ENCODE data around the gene LTBP1.

DNA sequence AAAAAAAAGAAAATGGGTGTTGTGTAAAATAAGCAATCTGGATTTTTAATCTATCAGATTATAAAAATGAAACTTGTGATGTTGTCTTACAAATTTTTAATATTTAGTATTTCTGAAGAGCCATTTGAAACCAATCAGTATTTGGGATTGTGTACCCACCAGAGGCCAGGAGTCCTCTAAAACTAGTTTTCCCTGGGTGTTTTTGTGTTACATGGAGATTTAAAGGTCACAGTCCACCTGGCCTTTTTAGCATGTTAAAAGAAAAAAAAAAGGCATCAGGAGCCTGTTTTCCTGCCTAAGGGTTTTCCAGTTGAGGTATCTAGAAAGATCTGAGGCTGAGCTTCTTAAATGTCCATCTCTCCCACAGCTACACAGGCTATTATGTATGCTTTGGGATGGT, 221.7 kb downstream of the LTBP1 start:
- TF ChIP-seq, protein P1, sequence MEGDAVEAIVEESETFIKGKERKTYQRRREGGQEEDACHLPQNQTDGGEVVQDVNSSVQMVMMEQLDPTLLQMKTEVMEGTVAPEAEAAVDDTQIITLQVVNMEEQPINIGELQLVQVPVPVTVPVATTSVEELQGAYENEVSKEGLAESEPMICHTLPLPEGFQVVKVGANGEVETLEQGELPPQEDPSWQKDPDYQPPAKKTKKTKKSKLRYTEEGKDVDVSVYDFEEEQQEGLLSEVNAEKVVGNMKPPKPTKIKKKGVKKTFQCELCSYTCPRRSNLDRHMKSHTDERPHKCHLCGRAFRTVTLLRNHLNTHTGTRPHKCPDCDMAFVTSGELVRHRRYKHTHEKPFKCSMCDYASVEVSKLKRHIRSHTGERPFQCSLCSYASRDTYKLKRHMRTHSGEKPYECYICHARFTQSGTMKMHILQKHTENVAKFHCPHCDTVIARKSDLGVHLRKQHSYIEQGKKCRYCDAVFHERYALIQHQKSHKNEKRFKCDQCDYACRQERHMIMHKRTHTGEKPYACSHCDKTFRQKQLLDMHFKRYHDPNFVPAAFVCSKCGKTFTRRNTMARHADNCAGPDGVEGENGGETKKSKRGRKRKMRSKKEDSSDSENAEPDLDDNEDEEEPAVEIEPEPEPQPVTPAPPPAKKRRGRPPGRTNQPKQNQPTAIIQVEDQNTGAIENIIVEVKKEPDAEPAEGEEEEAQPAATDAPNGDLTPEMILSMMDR (conservative IDR thresholded peaks at IDR 0.05 in 1 of 2, IDR thresholded peaks at IDR 0.05 in 1 of 2; ENCODE audit: extremely low read depth in 1 of 2, insufficient read depth in 1 of 2, low read depth in 1 of 2, low read length in 2 of 2) = no peak
- TF ChIP-seq EZH2 (IDR thresholded peaks at IDR 0.05; ENCODE audit: borderline replicate concordance, low read length) = no peak
